HepG2 (cell line): ENCODE data around the gene RIMBP3C. TPM values are rescaled to one million over a fixed set of nuclear protein-coding genes. Genes with fewer than 3 reads are reported as not detected.
A peak's percentile ranks its signal among the peaks of the same experiment; 100 is the strongest.

Experiments used
- ATAD3A ChIP-seq: sonication (generic); formaldehyde crosslinking; IDR thresholded peaks from 2 replicates; pipeline ENCODE4 v1.4.0; 2020; ENCODE audit warnings: missing genetic modification reagents
- CCAR2 ChIP-seq: fragments of 200-400 bp; formaldehyde crosslinking; optimal IDR thresholded peaks from 2 replicates; pipeline ENCODE3; 2018; ENCODE audit warnings: low read depth, mild to moderate bottlenecking, low read length, moderate library complexity
- CEBPZ ChIP-seq: IDR thresholded peaks from 2 replicates; pipeline ENCODE4 v1.6.1; 2012; ENCODE audit warnings: low read length, improper control_type of control experiment
- DR1 ChIP-seq: sonication (generic); formaldehyde crosslinking; IDR thresholded peaks from 2 replicates; pipeline ENCODE4 v1.8.0; 2021; ENCODE audit warnings: mild to moderate bottlenecking, missing genetic modification reagents, inconsistent platforms
- IKZF5 ChIP-seq: IDR thresholded peaks from 2 replicates; pipeline ENCODE4 v1.6.1; 2018; ENCODE audit warnings: missing genetic modification reagents, mild to moderate bottlenecking, missing compliant biosample characterization
- MTA1 ChIP-seq: sonication (generic); formaldehyde crosslinking; IDR thresholded peaks from 2 replicates; pipeline ENCODE4 v1.4.0; 2020; ENCODE audit warnings: missing genetic modification reagents, mild to moderate bottlenecking, borderline replicate concordance
- PRPF4 ChIP-seq: fragments of 200-400 bp; formaldehyde crosslinking; IDR thresholded peaks from 2 replicates; pipeline ENCODE4 v1.6.1; 2016; ENCODE audit warnings: low read length, low read depth; ENCODE audit not compliant: poor library complexity, severe bottlenecking
- RXRA ChIP-seq: sonication (generic); formaldehyde crosslinking; IDR thresholded peaks from 2 replicates; pipeline ENCODE4 v1.5.1; 2020; ENCODE audit warnings: missing genetic modification reagents
- SUZ12 ChIP-seq: fragments of 150-350 bp; IDR thresholded peaks from 2 replicates; pipeline ENCODE4 v1.6.1; 2014; ENCODE audit warnings: low read depth, low read length
- TSC22D2 ChIP-seq: sonication (generic); formaldehyde crosslinking; IDR thresholded peaks from 2 replicates; pipeline ENCODE4 v1.5.1; 2020; ENCODE audit warnings: missing genetic modification reagents, mild to moderate bottlenecking, borderline replicate concordance
- U2AF1 ChIP-seq: fragments of 200-400 bp; formaldehyde crosslinking; optimal IDR thresholded peaks from 2 replicates; pipeline ENCODE3; 2017; ENCODE audit warnings: mild to moderate bottlenecking, low read depth, low read length
- ZBTB1 ChIP-seq: sonication (generic); formaldehyde crosslinking; IDR thresholded peaks from 2 replicates; pipeline ENCODE4 v1.4.0; 2020; ENCODE audit warnings: missing genetic modification reagents, borderline replicate concordance
- ZGPAT ChIP-seq: IDR thresholded peaks from 2 replicates; pipeline ENCODE4 v1.6.1; 2016; ENCODE audit warnings: mild to moderate bottlenecking
- ZKSCAN5 ChIP-seq: sonication (generic); formaldehyde crosslinking; IDR thresholded peaks from 2 replicates; pipeline ENCODE4 v1.5.1; 2020; ENCODE audit warnings: mild to moderate bottlenecking, missing genetic modification reagents
- ZNF253 ChIP-seq: sonication (generic); formaldehyde crosslinking; IDR thresholded peaks from 2 replicates; pipeline ENCODE4 v1.8.0; 2022; ENCODE audit warnings: mild to moderate bottlenecking, missing genetic modification reagents, borderline replicate concordance
- ZNF34 ChIP-seq: sonication (generic); formaldehyde crosslinking; IDR thresholded peaks from 2 replicates; pipeline ENCODE4 v1.4.0; 2020; ENCODE audit warnings: mild to moderate bottlenecking, missing genetic modification reagents, borderline replicate concordance
- ZNF484 ChIP-seq: sonication (generic); formaldehyde crosslinking; IDR thresholded peaks from 2 replicates; pipeline ENCODE4 v1.5.1; 2020; ENCODE audit warnings: mild to moderate bottlenecking, low read depth, missing genetic modification reagents, borderline replicate concordance
- ZNF607 ChIP-seq: sonication (generic); formaldehyde crosslinking; IDR thresholded peaks from 2 replicates; pipeline ENCODE4 v1.5.1; 2020; ENCODE audit warnings: missing genetic modification reagents, mild to moderate bottlenecking, borderline replicate concordance
- ZNF614 ChIP-seq: IDR thresholded peaks from 2 replicates; pipeline ENCODE4 v1.6.1; 2018; ENCODE audit warnings: missing biosample characterization, missing genetic modification reagents, inconsistent platforms, borderline replicate concordance
- ZNF740 ChIP-seq: sonication (generic); formaldehyde crosslinking; IDR thresholded peaks from 2 replicates; pipeline ENCODE4 v1.4.0; 2020; ENCODE audit warnings: missing genetic modification reagents
- ZNF850 ChIP-seq: sonication (generic); formaldehyde crosslinking; conservative IDR thresholded peaks from 2 replicates; pipeline ENCODE4 v1.9.0; 2021; ENCODE audit warnings: mild to moderate bottlenecking, missing genetic modification reagents
- ZNF883 ChIP-seq: sonication (generic); formaldehyde crosslinking; IDR thresholded peaks from 2 replicates; pipeline ENCODE4 v1.5.1; 2020; ENCODE audit warnings: mild to moderate bottlenecking, missing genetic modification reagents; ENCODE audit errors: not compliant biosample characterization
- ZNF891 ChIP-seq: sonication (generic); formaldehyde crosslinking; IDR thresholded peaks from 2 replicates; pipeline ENCODE4 v1.5.0; 2020; ENCODE audit warnings: mild to moderate bottlenecking, missing genetic modification reagents
- polyA plus RNA-seq, 8 experiments: library from polyadenylated mRNA; depleted of rRNA in 3 of 8; stranded (reverse) in 7 of 8; unstranded in 1 of 8; fragments of >200 nt; fragmentation: Illumina TruSeq in 4 of 8; extraction: Trizol in 4 of 8; gene quantifications; 2 replicates each; pipeline versions ENCODE4 v1.2.1 to v1.2.3, GENCODE V29; 2011 to 2016; ENCODE audit warnings: low read depth in 4 of 8, missing spikeins in 1 of 8, mixed read lengths in 1 of 8; ENCODE audit not compliant: insufficient read depth in 1 of 8
- total RNA-seq, 5 experiments: library from RNA; depleted of rRNA; stranded (reverse); fragments of >200 nt; fragmentation: Illumina TruSeq; extraction: Trizol; gene quantifications; 2 replicates each; pipeline ENCODE4 v1.2.3, GENCODE V29; 2016; ENCODE audit warnings: low read depth in 1 of 5

RIMBP3C gene
- total and polyA plus RNA-seq, 2 of the 13 experiments (the other 11 are each of a cell fraction or from before 2014, with no cell fraction given), result 0.15 TPM; not detected in 1

GRCh38 chr22:21567456-21568346 lies 16.4 kb upstream of the RIMBP3C start, which contains the start of gene UBE2L3 (continued):
- TF ChIP-seq CEBPZ, result no peak
- TF ChIP-seq ZNF34 (CRISPR knock-in tag), result peak; percentile 83; the same call in 1 of the 2 replicates
- no peak for TF ChIP-seq U2AF1
- TF ChIP-seq ZKSCAN5, result no peak
- TF ChIP-seq ZNF740 (CRISPR knock-in tag), result no peak
- peak; percentile 55 for TF ChIP-seq PRPF4
- TF ChIP-seq ATAD3A, result no peak; the same call in 1 of the 2 replicates
- 0 out of 2 replicates have a peak, but pooled peaks have one; percentile 55 for TF ChIP-seq TSC22D2
- peak; percentile 96 for TF ChIP-seq ZNF883
- TF ChIP-seq ZNF850 (CRISPR knock-in tag), result no peak
- peak; percentile 47; the same call in 1 of the 2 replicates for TF ChIP-seq ZNF253 (CRISPR knock-in tag)
- TF ChIP-seq ZNF484 (CRISPR knock-in tag), result no peak
- peak; percentile 67; the same call in 1 of the 2 replicates for TF ChIP-seq MTA1
- TF ChIP-seq ZNF891 (CRISPR knock-in tag), result peak; percentile 75
- no peak; the same call in 1 of the 2 replicates for TF ChIP-seq DR1 (CRISPR knock-in tag)
- TF ChIP-seq ZNF607 (CRISPR knock-in tag), result peak; percentile 69; the same call in 1 of the 2 replicates
- TF ChIP-seq ZNF614, result peak; percentile 41; the same call in 1 of the 2 replicates
- TF ChIP-seq ZGPAT (CRISPR knock-in tag), result peak; percentile 87
- peak; percentile 38; the same call in 1 of the 2 replicates for TF ChIP-seq SUZ12
- TF ChIP-seq ZBTB1 (CRISPR knock-in tag), result no peak
- TF ChIP-seq RXRA, result peak; percentile 60
- TF ChIP-seq IKZF5 (CRISPR knock-in tag), result peak; percentile 43
- TF ChIP-seq CCAR2, result no peak
